ENCODE measurements around the gene SUGP2. TPM values are rescaled to one million over a fixed set of nuclear protein-coding genes. Genes with fewer than 3 reads are reported as not detected.

Gene SUGP2
- total and polyA plus RNA-seq, 9 of the 15 experiments (the other 6 are each of a cell fraction or from before 2014, with no cell fraction given) = 13.1 to 101 (median 63.1) TPM

- TF ChIP-seq, protein P1, sequence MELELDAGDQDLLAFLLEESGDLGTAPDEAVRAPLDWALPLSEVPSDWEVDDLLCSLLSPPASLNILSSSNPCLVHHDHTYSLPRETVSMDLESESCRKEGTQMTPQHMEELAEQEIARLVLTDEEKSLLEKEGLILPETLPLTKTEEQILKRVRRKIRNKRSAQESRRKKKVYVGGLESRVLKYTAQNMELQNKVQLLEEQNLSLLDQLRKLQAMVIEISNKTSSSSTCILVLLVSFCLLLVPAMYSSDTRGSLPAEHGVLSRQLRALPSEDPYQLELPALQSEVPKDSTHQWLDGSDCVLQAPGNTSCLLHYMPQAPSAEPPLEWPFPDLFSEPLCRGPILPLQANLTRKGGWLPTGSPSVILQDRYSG (tag; conservative IDR thresholded peaks at IDR 0.05; ENCODE audit: low read depth) = no peak
- peak; percentile 92 for TF ChIP-seq ZKSCAN1 (IDR thresholded peaks at IDR 0.05; ENCODE audit: low read depth, low read length)
- peak; percentile 26; the same call in 1 of the 2 replicates for TF ChIP-seq ZNF316 (IDR thresholded peaks at IDR 0.05)
These were observed 6.1 kb downstream of the SUGP2 start (continued) for GRCh38 chr19:19027228-19027627.

DNA sequence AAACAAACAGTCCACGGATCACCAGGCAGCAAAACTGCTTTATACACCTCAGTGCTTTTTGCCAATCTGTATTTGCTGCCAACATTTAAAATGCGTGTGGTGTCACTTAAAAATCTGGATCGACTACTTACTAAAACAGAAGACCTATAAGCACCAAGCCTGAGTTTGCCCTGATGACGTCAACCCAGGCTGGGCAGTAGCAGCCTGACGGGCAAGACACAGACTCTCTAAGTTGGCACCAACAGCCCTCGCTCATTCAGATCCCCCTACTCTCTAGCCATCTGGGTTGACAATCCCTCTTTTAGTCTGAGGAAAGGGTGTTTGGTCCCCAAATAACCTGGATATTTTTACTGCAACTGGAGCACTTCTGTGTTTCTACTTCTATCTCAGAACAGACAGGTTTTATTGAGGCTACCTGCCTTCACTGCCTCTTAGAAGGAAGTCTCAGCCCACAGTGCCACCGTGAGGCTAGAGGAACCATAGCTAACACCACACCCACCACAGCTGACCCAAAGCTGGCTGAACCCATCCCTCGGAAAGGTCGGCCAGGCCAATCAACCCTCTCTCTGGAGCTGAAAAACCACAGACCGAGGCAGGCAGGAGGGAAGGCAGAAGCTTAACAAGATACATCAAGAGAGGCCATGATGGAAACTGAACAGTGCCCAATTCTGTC lies 6.9 kb downstream of the SUGP2 start:
- in situ Hi-C loops (cut with MboI) (no loop called here), intact Hi-C loops (cut with micrococcal nuclease) (no loop called here)
- Histone ChIP-seq H3K27ac (ENCODE audit: extremely low read depth, low read depth, low read length) (no peak overlapping the region), H3K79me2 (ENCODE audit: control insufficient read depth, insufficient read depth, low read length) (peaks cover 91% of the 10 kb centered on the region), H3K9ac (ENCODE audit: insufficient read depth in 1 of 2, low read depth in 2 of 2, low read length in 2 of 2) (no peak overlapping the region; a peak in 1 of 4 replicates), H3K4me2 (ENCODE audit: insufficient read depth, low read length) (no peak overlapping the region), H3K9me3 (replicated peaks; ENCODE audit: control insufficient read depth, insufficient read depth, low read depth, low read length) (no peaks in the 10 kb centered on the region), H3K4me3 (no peak overlapping the region), H3K27me3 (ENCODE audit: control insufficient read depth in 2 of 2, insufficient read depth in 2 of 2, low read length in 2 of 2) (no peaks in the 10 kb centered on the region), H3K4me1 (replicated peaks in 1 of 2; ENCODE audit: control insufficient read depth in 2 of 2, insufficient read depth in 2 of 2, low read length in 2 of 2) (no peaks in the 10 kb centered on the region), H2AFZ (ENCODE audit: low read depth, low read length) (no peak overlapping the region), H3K36me3 (ENCODE audit: control insufficient read depth, insufficient read depth, low read length) (peaks cover 96% of the 10 kb centered on the region), H4K20me1 (replicated peaks; ENCODE audit: control insufficient read depth, insufficient read depth, low read length) (peaks cover 21% of the 10 kb centered on the region), H3K9me1 (ENCODE audit: control insufficient read depth, insufficient read depth, low read length) (no peaks in the 10 kb centered on the region)
- ATAC-seq (peak; percentile 61), FAIRE-seq (no peak), DNase-seq (ENCODE audit: extremely low read depth in 1 of 4, low spot score in 3 of 4) (peak in 1 of 4 experiments; percentile 18)
- ChIA-PET POLR2A (no interaction called here), CTCF (ENCODE audit: low intra/inter-chr PET ratio) (no interaction called here)
- WGBS (ENCODE audit: insufficient coverage, low coverage, missing lambda C conversion rate) = 68% methylated on average over 10 of the region's 10 CpGs
- no TSS peak for BruUV-seq (replicated peaks)
- TF ChIP-seq CC2D1A (IDR thresholded peaks at IDR 0.05) (no peak), SAP30 (IDR thresholded peaks at IDR 0.05; ENCODE audit: borderline replicate concordance, insufficient read depth, low read depth, low read length, poor library complexity, severe bottlenecking) (no peak), RBFOX2 (IDR thresholded peaks at IDR 0.05; ENCODE audit: low read depth, low read length) (0 out of 2 replicates have a peak, but pooled peaks have one; percentile 4), ATF3 (IDR thresholded peaks at IDR 0.05) (no peak), ATF3 (CRISPR knock-in tag; conservative IDR thresholded peaks at IDR 0.05) (no peak), BRF2 (IDR thresholded peaks at IDR 0.05; ENCODE audit: borderline replicate concordance, insufficient read depth, insufficient read length) (no peak), CTCF (IDR thresholded peaks at IDR 0.05 in 2 of 3, conservative IDR thresholded peaks at IDR 0.05 in 1 of 3; ENCODE audit: insufficient read depth in 2 of 3, low read depth in 1 of 3, low read length in 3 of 3) (peak; percentile 7 to 19 (median 14); a peak in 1 of 6 replicates), E4F1 (CRISPR knock-in tag; IDR thresholded peaks at IDR 0.05; ENCODE audit: borderline replicate concordance) (no peak), ZNF23 (CRISPR knock-in tag; IDR thresholded peaks at IDR 0.05) (no peak)

Data from K562 (cell line).